OCI-LY7 (cell line): Measurements from ENCODE around the gene CDC42BPB. TPM values are rescaled to one million over a fixed set of nuclear protein-coding genes. Genes with fewer than 3 reads are reported as not detected.

Experiments
- BruUV-seq: library from RNA; stranded (reverse); fragments of 400-500 nt; replicated peaks from 2 replicates; lab custom pipeline; 2021; lab: Mats Ljungman, UMichigan
- CTCF ChIA-PET: fragments of 300-600 bp; sonication (Branson Sonifier 250); formaldehyde crosslinking; loops from one replicate; lab custom pipeline; 2022; ENCODE audit warnings: antibody characterized with exemption; ENCODE audit not compliant: unreplicated experiment; lab: Charles Lee
- POLR2A ChIA-PET: fragments of 300-600 bp; sonication (Branson Sonifier 250); formaldehyde crosslinking; loops from one replicate; lab custom pipeline; 2022; ENCODE audit warnings: antibody characterized with exemption; lab: Charles Lee
- DNase-seq: peaks from one replicate; pipeline ENCODE4 v3.0.0-alpha.2; 2015; ENCODE audit warnings: low spot score
- H2AFZ ChIP-seq: fragments of 200-600 bp; sonication (generic), shearing (Covaris generic); 2 replicates; pipeline ENCODE4 v1.6.1; 2014; ENCODE audit warnings: mild to moderate bottlenecking, antibody characterized with exemption, low read length, moderate library complexity
- H3K27ac ChIP-seq: fragments of 200-600 bp; sonication (generic); 2 replicates; pipeline ENCODE4 v1.5.1; 2014; ENCODE audit warnings: mixed run types, low read depth, mild to moderate bottlenecking, moderate library complexity, low read length, inconsistent platforms; ENCODE audit not compliant: poor library complexity, severe bottlenecking
- H3K36me3 ChIP-seq: fragments of 200-600 bp; sonication (generic); 2 replicates; pipeline ENCODE4 v1.6.1; 2014; ENCODE audit warnings: mild to moderate bottlenecking, antibody characterized with exemption, low read length, moderate library complexity, mixed read lengths; ENCODE audit not compliant: insufficient read depth
- H3K4me1 ChIP-seq: fragments of 200-600 bp; sonication (generic); 2 replicates; pipeline ENCODE4 v1.5.1; 2014; ENCODE audit warnings: mild to moderate bottlenecking, low read length; ENCODE audit not compliant: insufficient read depth, poor library complexity, severe bottlenecking
- H3K4me2 ChIP-seq: fragments of 200-600 bp; sonication (generic); 2 replicates; pipeline ENCODE4 v1.6.1; 2014; ENCODE audit warnings: mild to moderate bottlenecking, low read length
- H3K4me3 ChIP-seq: fragments of 200-600 bp; sonication (generic); 2 replicates; pipeline ENCODE4 v1.5.1; 2014; ENCODE audit warnings: mild to moderate bottlenecking, low read depth, low read length; ENCODE audit not compliant: poor library complexity, severe bottlenecking
- H3K79me2 ChIP-seq: fragments of 200-600 bp; sonication (generic); 2 replicates; pipeline ENCODE4 v1.6.1; 2016; ENCODE audit warnings: low read depth, mild to moderate bottlenecking, low read length, moderate library complexity, mixed read lengths; ENCODE audit not compliant: insufficient read depth
- H3K9me2 ChIP-seq: fragments of 200-600 bp; sonication (generic); 2 replicates; pipeline ENCODE4 v1.6.1; 2016; ENCODE audit warnings: mild to moderate bottlenecking, low read length, mixed read lengths; ENCODE audit not compliant: insufficient read depth
- H3K9me3 ChIP-seq: fragments of 200-600 bp; sonication (generic); 2 replicates; pipeline ENCODE4 v1.6.1; 2014; ENCODE audit warnings: mild to moderate bottlenecking, mixed run types, low read length, mixed read lengths
- H4K20me1 ChIP-seq: fragments of 200-600 bp; sonication (generic); 2 replicates; pipeline ENCODE4 v1.6.1; 2014; ENCODE audit warnings: mild to moderate bottlenecking, antibody characterized with exemption, low read length, moderate library complexity, mixed read lengths; ENCODE audit not compliant: insufficient read depth
- CTCF ChIP-seq: fragments of 200-600 bp; sonication (generic); conservative IDR thresholded peaks from 2 replicates; pipeline ENCODE4 v1.5.1; 2014; ENCODE audit warnings: mild to moderate bottlenecking, antibody characterized with exemption, low read length, moderate library complexity, mixed read lengths
- EZH2phosphoT487 ChIP-seq: fragments of 200-600 bp; sonication (generic); IDR thresholded peaks from 2 replicates; pipeline ENCODE4 v1.6.1; 2018; ENCODE audit warnings: low read depth, borderline replicate concordance, mild to moderate bottlenecking, mixed run types, antibody characterized with exemption, low read length, moderate library complexity, mixed read lengths
- intact Hi-C: fragments of 100-400 bp; cut with micrococcal nuclease; formaldehyde crosslinking; loops from one replicate; pipeline ENCODE4 v1.10.0; 2022; ENCODE audit not compliant: unreplicated experiment
- total RNA-seq, 2 experiments: library from RNA; depleted of rRNA in 1 of 2; stranded (reverse); fragments of >200 nt in 1 of 2; shearing (Covaris generic) in 1 of 2; gene quantifications; 2 replicates each; pipeline ENCODE4 v1.2.3, GENCODE V29; 2014 to 2022

The CDC42BPB gene
- total RNA-seq, 2 experiments from 2014 or later = 0.03 to 0.46 TPM

- Histone ChIP-seq H3K27ac (peak overlapping the region; percentile 62), H3K36me3 (no peaks in the 10 kb centered on the region), H3K9me3 (no peaks in the 10 kb centered on the region), H3K4me3 (peak overlapping the region; percentile 13), H3K9me2 (no peaks in the 10 kb centered on the region), H3K4me2 (peak overlapping the region; percentile 60), H3K79me2 (no peaks in the 10 kb centered on the region), H2AFZ (peak overlapping the region; percentile 50; the same call in 1 of the 2 replicates), H4K20me1 (no peaks in the 10 kb centered on the region), H3K4me1 (peaks cover 34% of the 10 kb centered on the region)
- intact Hi-C loops = loop anchor here (1.0 kb wide), 4 partner anchors 27 to 187 kb away; no protein-coding TSS in a partner anchor
- TF ChIP-seq CTCF (peak; percentile 92), EZH2phosphoT487 (no peak)
- POLR2A ChIA-PET = interaction anchor here (0.5 to 1.1 kb wide), 3 partner anchors 9 to 35 kb away, joined by 3 to 9 read pairs (median 5); no protein-coding TSS in a partner anchor
- CTCF ChIA-PET = interaction anchor here (0.6 to 2.5 kb wide), 11 partner anchors 9 to 190 kb away, joined by 3 to 24 read pairs (median 4); no protein-coding TSS in a partner anchor
- BruUV-seq = no TSS peak
- DNase-seq = peak; percentile 66
These were observed 47.5 kb upstream of the CDC42BPB start for GRCh38 chr14:103104654-103105452.

DNA sequence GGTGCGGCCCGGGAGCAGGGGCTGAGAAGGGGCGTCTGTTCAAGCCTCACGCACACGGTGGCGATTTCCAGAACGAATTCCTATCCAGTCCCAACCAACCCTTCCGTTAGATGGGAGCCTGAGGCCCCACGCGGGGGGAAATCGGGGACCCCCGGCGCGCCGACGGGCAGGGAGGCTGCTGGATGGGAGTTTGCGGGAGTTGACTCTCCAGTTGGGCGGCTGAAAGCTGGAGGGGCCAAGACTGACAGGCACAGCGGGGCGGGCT is 47.0 kb upstream of the CDC42BPB start:
- Histone ChIP-seq H3K79me2 (no peaks in the 10 kb centered on the region), H2AFZ (no peak overlapping the region), H3K27ac (no peak overlapping the region), H3K4me2 (no peak overlapping the region), H3K9me2 (no peaks in the 10 kb centered on the region), H3K9me3 (no peaks in the 10 kb centered on the region), H4K20me1 (no peaks in the 10 kb centered on the region), H3K36me3 (no peaks in the 10 kb centered on the region), H3K4me1 (peaks cover 35% of the 10 kb centered on the region), H3K4me3 (no peak overlapping the region)
- POLR2A ChIA-PET = interaction anchor here (0.5 kb wide), 1 partner anchor 27 kb away, joined by 5 read pairs; no protein-coding TSS in a partner anchor
- intact Hi-C loops = no loop called here
- TF ChIP-seq CTCF = no peak
- no peak for TF ChIP-seq EZH2phosphoT487
- BruUV-seq = no TSS peak
- no peak for DNase-seq
- CTCF ChIA-PET = interaction anchor here (0.6 to 2.5 kb wide), 7 partner anchors 25 to 190 kb away, joined by 3 to 24 read pairs (median 4); no protein-coding TSS in a partner anchor
